Skeletal muscle tissue (tissue), 4 donors: ENCODE data around the gene CHPF2. TPM values are rescaled to one million over a fixed set of nuclear protein-coding genes. Genes with fewer than 3 reads are reported as not detected.

Source experiments
- H3K27ac ChIP-seq: one replicate; pipeline ENCODE4 v1.7.0; 2013; ENCODE audit warnings: mild to moderate bottlenecking, low read depth, low read length, inconsistent platforms
- H3K27me3 ChIP-seq, 3 donors: one replicate each; pipeline ENCODE4 v1.7.0; 2013; ENCODE audit warnings: low read length in 3 of 3; ENCODE audit not compliant: control insufficient read depth in 3 of 3, insufficient read depth in 3 of 3
- H3K36me3 ChIP-seq, 3 donors: one replicate each; pipeline ENCODE4 v1.7.0; 2013; ENCODE audit warnings: low read length in 3 of 3; ENCODE audit not compliant: control insufficient read depth in 3 of 3, insufficient read depth in 3 of 3
- H3K4me1 ChIP-seq, 3 donors: one replicate each; pipeline ENCODE4 v1.7.0; 2013; ENCODE audit warnings: low read length in 3 of 3, mild to moderate bottlenecking in 3 of 3; ENCODE audit not compliant: control insufficient read depth in 3 of 3, insufficient read depth in 3 of 3
- H3K4me3 ChIP-seq, 3 donors: one replicate each; pipeline ENCODE4 v1.7.0; 2013; ENCODE audit warnings: low read length in 3 of 3
- H3K9ac ChIP-seq, 3 donors: one replicate each; pipeline ENCODE4 v1.7.0; 2013; ENCODE audit warnings: low read length in 3 of 3, mild to moderate bottlenecking in 3 of 3, moderate library complexity in 2 of 3, low read depth in 1 of 3
- H3K9me3 ChIP-seq, 3 donors: one replicate each; pipeline ENCODE4 v1.7.0; 2013; ENCODE audit warnings: low read length in 3 of 3; ENCODE audit not compliant: control insufficient read depth in 3 of 3
- total RNA-seq: library from RNA; depleted of rRNA; stranded (reverse); fragments of >200 nt; gene quantifications from one replicate; pipeline ENCODE4 v1.2.3, GENCODE V29; 2014
- donor health status: Osteomylitis.

Gene CHPF2
- total RNA-seq, 1 donor from 2014 or later: 16.2 TPM

- Histone ChIP-seq H3K4me1 (peaks cover 29 to 47% (median 42%) of the 10 kb centered on the region in 3 donors), H3K36me3 (peaks cover 52 to 67% (median 61%) of the 10 kb centered on the region in 3 donors), H3K27me3 (peaks cover 0 to under 1% (median 0%) of the 10 kb centered on the region in 3 donors), H3K27ac (peak overlapping the region; percentile 26), H3K9ac (peak overlapping the region in 1 of 3 donors; percentile 10), H3K9me3 (no peaks in the 10 kb centered on the region), H3K4me3 (no peak overlapping the region)
Measured at GRCh38 chr7:151239837-151240459, 7.7 kb downstream of the CHPF2 start.

- peaks cover 46 to 61% (median 56%) of the 10 kb centered on the region in 3 donors for H3K36me3 ChIP-seq
- no peak overlapping the region for H3K4me3 ChIP-seq
- peak overlapping the region in 1 of 3 donors; percentile 10 for H3K9ac ChIP-seq
- H3K4me1 ChIP-seq: peaks cover 33 to 46% (median 46%) of the 10 kb centered on the region in 3 donors
- peaks cover 0 to 3% (median 0%) of the 10 kb centered on the region in 3 donors for H3K27me3 ChIP-seq
- H3K27ac ChIP-seq: peak overlapping the region; percentile 26
- no peaks in the 10 kb centered on the region for H3K9me3 ChIP-seq
Measured at GRCh38 chr7:151240536-151240935, 8.3 kb downstream of the CHPF2 start.

GRCh38 chr7:151240942-151241754, 8.9 kb downstream of the CHPF2 start:
- H3K9ac ChIP-seq: peak overlapping the region in 2 of 3 donors; percentile 51 to 62
- peaks cover 0 to 4% (median 0%) of the 10 kb centered on the region in 3 donors for H3K27me3 ChIP-seq
- H3K4me3 ChIP-seq: no peak overlapping the region
- peaks cover 39 to 52% (median 51%) of the 10 kb centered on the region in 3 donors for H3K4me1 ChIP-seq
- H3K27ac ChIP-seq: no peak overlapping the region
- no peaks in the 10 kb centered on the region for H3K9me3 ChIP-seq
- H3K36me3 ChIP-seq: peaks cover 46 to 57% (median 50%) of the 10 kb centered on the region in 3 donors

GRCh38 chr7:151241755-151242096, 9.4 kb downstream of the CHPF2 start:
- peaks cover 41 to 51% (median 44%) of the 10 kb centered on the region in 3 donors for H3K36me3 ChIP-seq
- no peak overlapping the region for H3K4me3 ChIP-seq
- peaks cover 0 to 7% (median 0%) of the 10 kb centered on the region in 3 donors for H3K27me3 ChIP-seq
- H3K9ac ChIP-seq: peak overlapping the region in 1 of 3 donors; percentile 21
- no peaks in the 10 kb centered on the region for H3K9me3 ChIP-seq
- H3K4me1 ChIP-seq: peaks cover 43 to 55% (median 53%) of the 10 kb centered on the region in 3 donors
- no peak overlapping the region for H3K27ac ChIP-seq

GRCh38 chr7:151242159-151243044, 10.1 kb downstream of the CHPF2 start:
- Histone ChIP-seq H3K9ac (no peak overlapping the region), H3K4me3 (no peak overlapping the region), H3K4me1 (peaks cover 44 to 56% (median 53%) of the 10 kb centered on the region in 3 donors), H3K36me3 (peaks cover 39 to 44% (median 40%) of the 10 kb centered on the region in 3 donors), H3K9me3 (no peaks in the 10 kb centered on the region), H3K27ac (no peak overlapping the region), H3K27me3 (peaks cover 0 to 7% (median 0%) of the 10 kb centered on the region in 3 donors)

- Histone ChIP-seq H3K36me3 (peaks cover 36 to 40% (median 36%) of the 10 kb centered on the region in 3 donors), H3K27me3 (peaks cover 0 to 7% (median 0%) of the 10 kb centered on the region in 3 donors), H3K4me1 (peaks cover 45 to 56% (median 52%) of the 10 kb centered on the region in 3 donors), H3K9me3 (no peaks in the 10 kb centered on the region), H3K4me3 (no peak overlapping the region), H3K9ac (peak overlapping the region in 1 of 3 donors; percentile 20), H3K27ac (no peak overlapping the region)
Measured at GRCh38 chr7:151243045-151243349, 10.7 kb downstream of the CHPF2 start.

GRCh38 chr7:151243408-151244195, 11.3 kb downstream of the CHPF2 start:
- Histone ChIP-seq H3K4me1 (peaks cover 44 to 51% (median 51%) of the 10 kb centered on the region in 3 donors), H3K4me3 (peak overlapping the region in 1 of 3 donors; percentile 22), H3K9me3 (no peaks in the 10 kb centered on the region), H3K36me3 (peaks cover 34 to 36% (median 36%) of the 10 kb centered on the region in 3 donors), H3K27ac (no peak overlapping the region), H3K27me3 (peaks cover 0 to 7% (median 0%) of the 10 kb centered on the region in 3 donors), H3K9ac (peak overlapping the region in 1 of 3 donors; percentile 97)

- Histone ChIP-seq H3K9me3 (no peaks in the 10 kb centered on the region), H3K27me3 (peaks cover 0 to 7% (median 0%) of the 10 kb centered on the region in 3 donors), H3K9ac (peak overlapping the region in 2 of 3 donors; percentile 43 to 97), H3K27ac (no peak overlapping the region), H3K4me1 (peaks cover 47 to 54% (median 50%) of the 10 kb centered on the region in 3 donors), H3K36me3 (peaks cover 28 to 29% (median 29%) of the 10 kb centered on the region in 3 donors), H3K4me3 (peak overlapping the region; percentile 23 to 67 (median 28))
Measured at GRCh38 chr7:151244196-151244840, 12.0 kb downstream of the CHPF2 start.
